HG03159 (cell line): Measurements from ENCODE around the gene SLC1A2.
A peak's percentile ranks its signal among the peaks of the same experiment; 100 is the strongest.

ENCODE experiments used
- ATAC-seq: cut with Tn5 transposase; IDR thresholded peaks from one replicate; pipeline ENCODE4 v1.9.1; 2021; ENCODE audit warnings: mild to moderate bottlenecking, moderate library complexity; ENCODE audit not compliant: unreplicated experiment

SLC1A2 gene

DNA sequence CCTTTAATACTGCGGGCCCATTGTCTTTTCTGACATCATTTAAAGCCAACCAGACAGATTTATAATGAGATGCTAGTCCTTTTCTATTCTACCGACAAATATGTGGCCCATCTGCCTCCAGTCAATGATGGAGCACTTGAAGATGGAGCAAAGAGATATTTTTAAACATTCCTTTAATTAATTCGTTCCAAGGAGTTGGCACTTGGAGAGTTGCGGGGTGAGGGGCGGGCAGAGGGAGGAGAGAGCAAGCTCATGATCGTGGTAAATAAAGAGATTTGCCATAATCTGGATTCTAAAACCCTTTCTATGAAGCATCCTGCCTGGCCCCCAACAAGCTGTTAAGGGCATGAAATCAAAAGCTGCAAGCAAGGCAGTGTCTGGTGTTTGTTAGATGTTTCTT lies 5.0 kb downstream of the SLC1A2 start:
- no peak for ATAC-seq

DNA sequence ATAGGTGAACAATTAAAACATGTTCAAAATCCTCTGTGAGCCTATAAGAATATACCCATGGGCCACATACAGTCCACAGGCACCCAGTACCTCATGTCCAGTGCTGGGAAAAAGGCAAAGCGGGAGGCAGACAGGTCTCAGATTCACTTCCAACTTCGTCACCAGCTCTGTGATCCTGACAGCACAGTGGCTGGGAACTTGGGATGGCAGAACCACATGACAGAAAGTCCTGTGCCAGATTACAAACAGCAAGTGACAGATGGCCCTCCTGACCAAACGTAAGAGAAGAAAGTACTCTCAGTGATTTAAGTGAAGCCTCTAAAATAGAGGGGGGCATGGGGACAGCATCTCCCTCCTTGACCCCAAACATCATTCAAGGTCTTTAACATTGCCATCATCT lies 5.8 kb downstream of the SLC1A2 start:
- ATAC-seq: no peak

DNA sequence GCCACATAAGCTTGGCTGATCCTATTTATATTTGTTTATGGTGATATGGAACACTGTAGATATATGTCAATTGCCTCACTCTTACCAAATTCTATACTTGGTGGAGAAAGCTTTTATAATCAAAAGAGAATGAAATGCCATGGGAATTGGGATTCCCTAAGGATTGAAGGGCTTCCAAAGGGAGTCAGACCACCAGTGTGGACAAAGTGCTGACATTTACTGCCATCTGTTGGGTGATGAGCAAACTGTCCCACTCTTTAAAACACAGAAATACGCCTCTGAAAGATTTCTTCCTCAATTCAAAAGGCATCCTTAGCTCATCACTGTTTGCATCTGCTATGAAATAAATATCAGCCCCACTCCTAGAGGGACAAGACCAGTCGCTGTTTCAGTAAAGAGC lies 7.1 kb downstream of the SLC1A2 start:
- ATAC-seq: no peak

DNA sequence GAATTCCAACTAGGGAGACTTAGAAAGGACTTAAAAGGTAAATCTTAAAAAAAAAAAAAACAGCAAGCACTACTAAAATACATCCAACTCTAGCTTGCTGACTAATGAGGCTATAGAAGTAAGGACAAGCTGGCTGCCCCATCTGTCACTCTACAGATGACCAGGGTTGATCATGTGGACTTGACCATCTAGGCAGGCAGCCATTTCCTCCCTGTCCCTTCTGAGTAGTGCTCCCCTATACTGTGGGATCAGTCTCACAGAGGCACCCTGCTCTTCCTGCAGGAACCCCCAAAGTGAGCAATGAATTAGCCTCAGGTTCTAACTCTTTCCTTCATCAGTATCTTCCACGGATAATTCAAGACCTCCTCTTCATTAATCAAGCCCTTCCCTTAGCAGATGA lies 12.3 kb downstream of the SLC1A2 start:
- ATAC-seq: no peak

DNA sequence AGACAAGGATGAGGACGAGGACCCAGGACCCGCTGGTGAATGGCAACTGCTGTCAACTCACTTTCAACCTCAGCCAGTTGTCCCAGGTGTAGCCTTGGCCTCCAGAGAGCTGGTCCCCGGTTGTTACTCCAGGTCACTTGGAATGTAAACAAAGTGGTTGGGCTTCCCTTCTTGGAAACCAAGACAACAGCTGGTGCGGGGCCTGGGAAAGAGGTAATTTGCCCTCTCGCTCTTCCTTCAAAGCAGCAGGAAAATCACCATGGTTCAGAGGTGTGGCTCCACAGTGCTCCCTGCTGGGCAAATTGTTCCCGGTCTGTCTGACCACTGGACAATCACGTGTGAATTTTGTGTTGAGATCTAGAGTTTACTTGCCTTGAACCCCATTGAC lies 15.0 kb downstream of the SLC1A2 start:
- ATAC-seq: no peak

DNA sequence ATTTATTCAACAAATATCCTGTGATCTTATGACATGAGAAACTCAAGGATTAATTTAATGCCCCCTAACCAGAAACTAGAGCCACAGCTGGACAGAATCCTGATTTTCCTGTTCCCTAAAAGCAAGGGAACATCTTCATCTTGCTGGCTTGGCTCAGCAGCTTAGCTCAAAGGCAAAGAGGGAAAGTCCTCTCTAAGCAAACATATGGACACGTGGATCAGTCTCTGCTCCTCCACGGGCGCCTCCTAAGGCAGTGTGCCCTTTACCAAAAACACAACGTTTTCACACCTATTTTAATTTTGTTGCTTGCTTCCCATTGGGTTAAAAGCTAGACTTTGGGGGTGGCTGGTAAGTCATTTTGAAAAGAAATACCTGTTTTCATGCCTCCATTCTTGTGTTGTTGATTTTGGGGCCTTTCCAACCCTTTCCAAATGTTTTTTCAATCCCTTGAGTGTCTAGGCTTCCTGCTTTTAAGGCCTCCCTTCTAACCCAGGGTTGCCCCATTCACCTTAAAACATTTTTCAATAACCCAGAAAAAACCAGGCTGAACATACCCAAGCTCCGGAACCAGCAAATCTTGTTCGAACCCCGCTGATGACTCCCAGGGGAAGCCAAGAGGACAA lies 15.5 kb downstream of the SLC1A2 start:
- ATAC-seq: no peak

DNA sequence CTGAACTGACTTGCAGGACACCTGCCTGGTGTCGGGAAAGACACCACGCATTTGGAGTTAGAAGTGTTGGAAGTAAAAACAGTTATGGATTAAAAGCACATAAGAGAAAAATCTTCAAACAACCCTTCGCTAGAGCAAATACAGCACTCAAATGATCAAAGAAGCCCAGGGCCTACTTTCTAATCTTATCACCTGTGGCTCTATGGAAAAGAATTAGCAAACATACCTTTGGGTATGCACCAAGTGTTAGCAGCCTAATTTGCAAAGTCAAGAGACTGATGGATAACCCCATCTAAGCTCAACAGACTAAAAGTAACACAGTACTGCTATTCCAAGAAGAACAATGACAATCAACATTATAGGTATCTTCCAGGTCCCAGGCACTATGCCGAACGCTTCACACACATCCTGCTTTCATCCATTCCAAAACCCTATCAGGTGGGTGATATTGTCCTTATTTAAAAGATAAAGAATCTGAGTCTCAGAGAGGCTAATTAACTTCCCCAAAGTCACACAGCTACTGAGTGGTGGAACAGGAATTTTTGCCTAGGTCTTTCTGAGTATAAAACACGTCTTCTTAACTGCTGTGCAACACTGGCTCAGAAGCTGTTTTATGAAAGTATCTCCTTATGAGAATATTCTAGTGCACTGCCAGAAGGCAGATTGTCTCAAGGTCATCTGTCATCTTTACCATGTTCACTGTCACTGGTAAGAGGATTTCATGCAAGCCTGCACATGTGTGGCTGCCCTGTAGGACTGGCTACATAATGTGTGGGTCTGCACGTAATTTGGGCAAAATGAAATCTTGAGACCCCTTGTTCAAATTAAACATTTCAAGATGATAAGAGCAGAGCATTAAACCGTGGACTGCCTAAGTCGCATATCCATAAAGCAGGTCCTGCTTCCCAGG lies 16.4 kb downstream of the SLC1A2 start:
- no peak for ATAC-seq

DNA sequence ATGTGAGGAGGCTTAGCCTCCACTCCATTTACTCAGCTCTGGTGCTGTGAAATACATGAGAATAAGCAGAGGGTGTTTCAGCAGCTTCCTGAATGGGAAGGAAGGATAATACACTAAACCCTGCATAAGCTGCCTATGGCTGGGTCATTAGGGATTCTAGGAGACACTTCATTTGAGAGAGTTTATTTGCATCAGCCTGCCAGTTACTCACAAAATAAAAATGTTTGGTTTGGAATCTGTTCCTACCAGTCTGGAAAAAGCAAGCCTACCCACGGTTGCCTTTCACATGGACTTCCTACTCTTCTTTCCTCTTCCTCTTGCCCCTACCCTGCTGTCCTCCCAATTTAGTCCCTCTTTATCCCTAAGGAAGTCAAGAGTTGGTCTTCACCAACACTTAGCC lies 20.5 kb downstream of the SLC1A2 start:
- ATAC-seq: no peak

DNA sequence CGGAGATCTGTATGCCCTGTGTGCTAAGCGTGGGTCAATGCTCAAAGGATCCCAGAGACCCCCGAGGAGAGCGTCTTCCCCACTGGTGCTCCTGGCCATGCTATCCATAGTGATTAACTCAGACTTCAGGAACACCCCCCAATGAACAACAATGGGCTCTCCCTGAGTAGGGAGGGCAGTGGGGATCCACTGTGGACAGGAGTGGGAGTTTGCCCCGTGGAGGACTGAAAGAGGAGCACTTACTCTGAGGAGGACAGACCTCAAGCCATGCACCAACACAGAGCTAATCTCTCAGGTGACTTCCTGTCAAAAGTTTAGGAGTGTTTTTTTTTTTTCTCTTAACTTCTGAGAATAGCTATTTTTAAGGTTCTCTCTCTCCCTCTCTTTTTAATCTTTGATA lies 24.4 kb downstream of the SLC1A2 start:
- no peak for ATAC-seq

DNA sequence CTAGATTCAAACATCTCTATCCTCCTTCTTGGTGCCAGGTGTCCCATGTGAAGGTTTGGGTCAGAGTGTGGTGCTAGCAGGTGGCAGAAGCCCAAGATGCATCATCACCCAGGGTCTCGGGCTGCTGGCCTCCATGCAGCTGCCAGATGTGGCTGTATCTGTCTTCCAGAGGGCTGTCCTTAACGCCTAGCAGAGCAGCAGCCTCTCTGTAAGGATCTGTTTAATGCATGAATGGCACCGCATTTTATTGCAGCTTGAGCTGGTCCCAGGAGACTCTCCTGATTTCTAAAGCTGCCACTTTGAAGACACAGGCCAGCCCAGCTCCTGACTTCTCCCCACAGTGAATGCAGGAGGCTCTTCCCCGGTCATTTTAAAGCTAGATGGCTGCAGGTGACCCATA lies 26.3 kb downstream of the SLC1A2 start:
- no peak for ATAC-seq

DNA sequence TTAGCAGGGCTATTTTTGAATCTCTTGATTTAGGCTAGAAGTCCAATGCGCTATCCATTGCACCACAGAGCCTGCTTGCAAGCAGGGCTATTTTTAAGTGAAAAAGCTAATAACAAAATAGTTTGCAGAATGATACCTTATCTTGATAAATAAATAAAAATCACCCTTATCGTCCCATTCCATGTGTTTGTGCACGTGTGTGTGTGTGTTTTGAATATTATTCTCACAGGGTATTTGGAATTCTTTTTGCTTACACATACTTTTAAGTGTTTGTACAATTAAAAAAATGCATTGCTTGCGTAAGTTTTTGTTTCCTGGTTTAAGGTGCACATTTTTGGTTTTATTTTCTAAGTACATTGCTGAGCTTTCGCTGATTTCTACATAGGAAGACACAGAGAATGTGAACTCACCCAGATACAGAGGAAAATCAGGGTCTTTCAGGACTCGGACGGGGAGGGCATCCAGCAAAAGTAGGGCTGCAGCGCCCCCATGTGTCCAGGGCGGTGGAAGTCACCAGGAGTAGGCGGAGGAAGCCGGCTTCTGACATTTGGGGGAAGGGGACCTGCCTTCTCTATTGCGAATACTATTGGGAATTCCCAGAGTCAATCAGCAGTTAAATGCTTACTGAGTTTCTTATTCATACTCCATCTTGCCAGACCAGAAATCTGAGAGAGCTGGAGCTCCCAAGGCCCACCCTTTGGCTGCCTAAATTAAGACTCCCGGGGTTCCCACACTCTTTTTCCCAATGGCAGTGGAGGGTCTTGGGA lies 27.3 kb downstream of the SLC1A2 start:
- peak; percentile 53 for ATAC-seq

DNA sequence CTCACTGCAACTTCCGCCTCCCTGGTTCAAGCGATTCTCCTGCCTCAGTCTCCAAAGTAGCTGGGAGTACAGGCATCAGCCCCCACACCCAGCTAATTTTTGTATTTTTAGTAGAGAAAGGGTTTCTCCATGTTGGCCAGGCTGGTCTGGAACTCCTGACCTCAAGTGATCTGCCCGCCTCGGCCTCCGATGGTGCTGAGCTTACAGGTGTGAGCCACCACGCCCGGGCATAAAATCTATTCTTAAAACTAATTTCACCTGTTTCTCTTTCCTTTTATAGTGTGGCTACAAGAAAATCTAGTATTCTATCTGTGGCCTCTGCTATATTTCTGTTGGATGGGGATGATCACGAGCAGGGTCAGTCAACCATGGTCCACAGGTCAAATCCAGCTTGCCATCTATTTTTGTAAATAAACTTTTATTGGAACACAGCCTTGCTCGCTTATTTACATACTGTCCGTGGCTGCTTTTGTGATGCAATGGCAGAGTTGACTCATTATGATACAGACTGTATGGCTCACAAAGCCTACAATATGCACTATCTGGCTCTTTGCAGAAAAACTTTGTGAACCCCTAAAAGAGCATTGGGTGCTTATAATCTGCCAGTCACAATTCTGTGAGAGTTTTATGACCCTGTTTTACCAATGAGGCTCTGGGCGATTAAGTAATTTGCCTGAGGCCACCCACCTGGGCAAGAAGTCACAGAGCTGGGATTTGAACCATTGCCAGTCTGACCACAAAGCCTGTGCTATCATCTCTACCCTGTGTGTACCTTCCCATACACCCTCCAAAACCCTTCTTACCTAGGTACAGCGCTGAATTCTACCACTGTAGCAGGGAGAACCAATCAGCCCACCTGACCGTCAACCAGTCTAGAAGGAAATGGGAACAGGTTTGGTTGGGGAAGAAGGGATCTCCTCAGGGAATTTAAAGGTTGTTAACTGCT lies 28.3 kb downstream of the SLC1A2 start:
- peak; percentile 85 for ATAC-seq

DNA sequence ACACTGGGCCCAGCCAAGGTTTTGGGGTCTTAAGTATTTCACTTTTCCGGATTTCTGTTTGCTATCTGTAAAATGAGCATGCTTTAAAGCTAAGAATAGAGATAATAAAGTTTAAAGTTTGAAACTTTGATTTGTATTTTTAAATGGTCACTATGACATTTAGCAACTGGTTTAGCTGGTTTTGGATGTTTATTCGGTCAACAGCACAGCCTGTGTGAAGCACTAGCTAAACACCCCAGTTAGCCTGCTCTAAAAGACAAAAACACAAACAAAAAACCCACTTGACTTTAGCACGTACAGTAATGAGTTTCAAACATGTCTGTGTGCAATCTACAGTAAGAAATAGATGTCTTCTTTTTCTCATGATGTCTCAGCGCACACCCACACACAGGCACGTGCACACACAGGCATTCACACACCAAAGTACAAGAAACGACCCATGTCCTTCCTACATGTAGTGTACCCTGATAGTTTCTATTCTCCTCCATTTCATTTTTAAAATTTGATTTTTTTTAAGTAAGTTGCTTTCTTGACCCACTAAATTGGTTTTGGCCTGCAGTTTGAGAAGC lies 29.4 kb downstream of the SLC1A2 start:
- ATAC-seq: no peak

DNA sequence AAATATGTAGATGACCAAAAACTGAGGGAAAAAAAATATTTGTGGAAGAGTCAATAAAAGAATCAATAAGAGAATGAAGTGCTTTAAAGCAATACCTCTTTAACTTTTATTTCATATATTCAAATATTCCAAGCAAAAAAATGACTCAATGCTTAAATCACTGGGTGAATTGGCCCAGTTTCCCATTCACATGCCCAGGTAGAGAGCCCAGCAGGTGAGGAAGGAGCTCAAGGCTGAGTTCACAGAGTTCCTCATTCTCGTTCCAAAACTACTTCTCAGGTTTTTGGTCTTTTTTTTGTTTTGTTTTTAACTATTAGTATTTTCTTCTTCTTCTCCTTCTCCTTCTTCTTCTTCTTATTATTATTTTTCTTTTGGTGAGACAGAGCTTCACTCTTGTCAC lies 30.2 kb downstream of the SLC1A2 start:
- ATAC-seq: no peak

DNA sequence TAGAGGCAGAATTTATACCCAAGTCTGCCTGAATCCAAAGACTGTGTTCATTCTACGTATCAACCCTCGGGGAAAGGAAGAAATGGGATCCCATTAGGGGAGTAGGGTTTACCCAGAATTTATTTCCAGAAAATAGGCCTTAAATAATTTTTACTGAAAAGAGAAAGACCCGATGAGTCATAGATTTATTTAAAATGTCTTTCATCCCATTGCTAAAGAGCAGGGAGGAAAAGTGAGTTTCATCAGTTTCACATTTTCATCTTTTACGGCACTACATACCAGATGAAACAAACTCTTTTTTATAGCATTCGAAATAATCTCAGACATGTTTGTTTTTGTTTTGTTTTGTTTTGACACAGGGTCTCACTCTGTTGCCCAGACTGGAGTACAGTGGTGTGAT lies 31.3 kb downstream of the SLC1A2 start:
- no peak for ATAC-seq

DNA sequence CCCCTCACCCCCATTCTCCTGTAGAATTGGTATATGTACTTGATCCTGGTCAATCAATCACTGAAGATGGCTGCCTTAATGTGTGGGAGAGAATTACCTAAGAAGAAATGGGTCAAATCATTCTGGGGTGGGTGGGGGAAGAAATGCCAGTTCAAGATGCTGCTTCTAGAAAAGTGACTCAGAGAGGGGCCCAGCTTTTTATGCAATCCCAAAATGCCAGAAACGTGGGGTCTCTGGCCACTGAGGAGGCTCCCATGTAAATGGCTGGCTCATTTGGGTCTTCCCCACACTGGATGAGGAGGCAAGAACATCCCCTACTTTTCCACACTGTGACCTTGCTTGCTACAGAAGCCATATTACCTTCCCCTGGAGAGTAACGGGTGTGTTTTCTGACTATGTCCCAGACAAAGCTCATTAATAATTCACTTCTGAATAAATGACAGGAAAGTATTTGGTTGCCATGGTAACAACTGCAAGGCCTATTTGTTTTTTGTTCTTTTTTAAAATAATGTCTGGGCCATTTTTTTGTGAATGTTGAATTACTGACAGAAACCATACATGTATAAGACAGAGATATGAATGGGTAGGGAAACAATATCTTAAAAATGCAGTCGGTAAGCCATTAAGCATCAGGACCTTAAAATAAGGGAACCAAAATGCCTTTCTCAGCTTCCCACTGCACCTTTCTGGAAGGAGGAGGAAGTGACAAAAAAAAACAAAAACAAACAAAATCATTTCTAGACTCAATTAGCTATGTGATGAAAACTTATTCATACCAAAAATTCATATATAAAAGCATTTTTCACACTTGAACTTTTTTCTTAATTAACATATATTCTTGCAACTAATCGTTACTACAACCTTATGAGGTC lies 32.0 kb downstream of the SLC1A2 start:
- no peak for ATAC-seq

DNA sequence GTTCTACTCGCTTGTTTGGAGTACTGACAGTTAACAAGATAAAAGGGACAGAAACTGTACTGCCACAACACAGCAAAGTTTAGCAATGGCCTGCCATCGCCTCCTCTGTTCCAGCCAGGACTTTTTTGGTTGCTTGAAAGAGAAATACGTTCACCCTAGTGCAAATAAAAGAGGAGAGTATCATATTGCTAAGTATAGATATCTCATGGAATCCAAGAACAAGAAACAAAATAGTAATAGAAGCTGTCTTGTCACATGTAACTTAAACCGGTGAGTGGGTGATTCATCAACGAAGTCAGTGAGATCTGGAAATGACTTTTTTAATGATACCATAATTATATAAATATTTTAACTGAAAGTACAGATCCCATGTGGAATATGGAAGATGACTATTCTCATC lies 35.4 kb downstream of the SLC1A2 start:
- ATAC-seq: no peak

DNA sequence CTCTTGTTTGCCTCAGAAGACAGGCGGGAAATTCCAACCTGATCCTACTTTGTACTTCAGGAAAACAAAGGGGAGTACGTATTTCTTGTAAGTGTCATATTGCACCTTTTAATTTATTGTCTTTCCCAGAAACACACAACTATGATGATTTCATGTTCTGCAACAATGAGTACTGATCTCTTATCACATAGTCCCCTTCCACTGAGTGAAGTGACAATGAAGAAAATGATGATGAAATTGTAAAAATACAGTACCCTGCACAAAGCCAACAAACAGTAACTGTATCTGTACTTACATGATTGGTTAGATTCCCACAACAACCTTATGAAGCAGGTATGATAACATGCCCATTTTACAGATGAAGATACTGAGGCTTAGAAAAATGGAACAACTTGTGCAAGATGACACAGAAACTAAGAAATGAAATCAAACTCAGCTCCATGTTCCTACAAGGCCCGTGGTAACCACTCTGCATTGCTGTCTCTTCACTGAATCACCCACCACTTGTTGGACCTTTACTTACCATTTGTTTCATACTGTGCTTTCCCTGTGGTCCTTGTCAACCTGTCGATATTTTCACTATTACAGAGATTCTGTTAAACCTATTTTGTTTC lies 37.5 kb downstream of the SLC1A2 start:
- ATAC-seq: no peak

DNA sequence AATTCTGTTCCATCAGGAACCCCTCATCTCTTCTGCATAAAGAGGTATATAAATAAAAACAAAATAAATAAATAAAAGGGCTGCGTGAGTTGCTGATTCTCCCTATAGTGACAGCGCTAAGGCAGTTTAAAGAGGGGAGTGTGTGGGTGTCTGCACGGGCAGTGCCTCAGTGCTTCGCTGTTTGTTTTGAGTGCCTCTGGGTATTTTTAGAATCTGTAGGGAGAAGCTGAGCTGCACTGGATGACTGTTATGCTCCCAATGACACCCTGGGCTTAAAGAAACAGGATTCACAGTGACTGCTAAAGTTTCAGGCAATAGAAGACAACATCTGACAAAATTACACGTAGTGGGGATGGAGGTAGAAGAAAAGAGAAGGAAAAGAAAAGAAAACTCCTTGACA lies 38.8 kb downstream of the SLC1A2 start:
- no peak for ATAC-seq
